Adrenal gland (tissue), 5 donors: ENCODE data around the gene CCDC159.

Source experiments
- POLR2A ChIP-seq, 2 donors: fragments of 450-650 bp; IDR thresholded peaks; one replicate each; pipeline ENCODE4 v1.6.1; 2017; ENCODE audit warnings: antibody characterized with exemption in 2 of 2, mild to moderate bottlenecking in 2 of 2, moderate library complexity in 1 of 2
- TF ChIP-seq, protein P1 (sequence below), 6 experiments: fragments of 450-650 bp in 4 of 6; fragments of 200-600 bp in 2 of 6; sonication (generic) in 1 of 6; IDR thresholded peaks; 1 replicate in 5 of 6; 2 replicates in 1 of 6; pipeline versions ENCODE4 v1.5.1 to v1.8.0; 2016 to 2021; ENCODE audit warnings: antibody characterized with exemption in 6 of 6, mild to moderate bottlenecking in 2 of 6, moderate library complexity in 1 of 6
- donor health status: DM: no; HTN: no; CAD: no.

DNA sequence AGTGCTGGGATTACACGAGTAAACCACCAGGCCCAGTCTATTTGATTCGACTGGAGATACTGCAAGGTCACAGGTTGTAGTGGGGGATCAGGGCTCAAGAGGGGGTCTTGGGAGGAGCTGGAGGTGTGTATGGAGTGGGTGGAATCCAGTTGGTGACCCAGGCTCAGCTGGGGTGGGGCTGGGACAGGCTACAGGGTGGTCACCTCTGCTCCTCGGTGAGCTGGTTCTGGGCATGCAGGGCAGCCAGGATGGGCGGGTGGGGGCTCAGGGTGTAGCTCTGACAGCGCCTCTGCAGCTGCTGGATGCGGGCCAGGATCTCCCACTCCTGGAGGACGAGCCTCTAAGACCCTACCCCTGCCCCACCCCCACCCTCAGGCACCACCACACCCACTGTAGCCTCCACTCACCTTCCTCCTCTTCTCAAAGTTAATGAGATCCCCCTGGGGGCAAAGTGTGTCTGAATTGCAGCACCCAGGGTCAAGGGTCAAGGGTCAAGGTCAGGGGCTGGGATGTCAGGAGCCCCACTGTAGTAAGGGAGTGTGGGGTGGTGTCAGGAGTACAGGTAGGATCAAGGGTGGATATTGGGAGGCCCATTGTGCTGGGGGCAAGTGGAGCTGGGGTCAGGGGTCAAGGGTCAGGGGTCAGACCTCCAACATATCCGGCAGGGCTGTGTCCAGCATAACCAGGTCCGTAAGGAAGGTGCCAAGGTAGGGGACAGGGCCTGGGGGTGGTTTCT lies 55.7 kb downstream of the CCDC159 start:
- TF ChIP-seq, protein P1, sequence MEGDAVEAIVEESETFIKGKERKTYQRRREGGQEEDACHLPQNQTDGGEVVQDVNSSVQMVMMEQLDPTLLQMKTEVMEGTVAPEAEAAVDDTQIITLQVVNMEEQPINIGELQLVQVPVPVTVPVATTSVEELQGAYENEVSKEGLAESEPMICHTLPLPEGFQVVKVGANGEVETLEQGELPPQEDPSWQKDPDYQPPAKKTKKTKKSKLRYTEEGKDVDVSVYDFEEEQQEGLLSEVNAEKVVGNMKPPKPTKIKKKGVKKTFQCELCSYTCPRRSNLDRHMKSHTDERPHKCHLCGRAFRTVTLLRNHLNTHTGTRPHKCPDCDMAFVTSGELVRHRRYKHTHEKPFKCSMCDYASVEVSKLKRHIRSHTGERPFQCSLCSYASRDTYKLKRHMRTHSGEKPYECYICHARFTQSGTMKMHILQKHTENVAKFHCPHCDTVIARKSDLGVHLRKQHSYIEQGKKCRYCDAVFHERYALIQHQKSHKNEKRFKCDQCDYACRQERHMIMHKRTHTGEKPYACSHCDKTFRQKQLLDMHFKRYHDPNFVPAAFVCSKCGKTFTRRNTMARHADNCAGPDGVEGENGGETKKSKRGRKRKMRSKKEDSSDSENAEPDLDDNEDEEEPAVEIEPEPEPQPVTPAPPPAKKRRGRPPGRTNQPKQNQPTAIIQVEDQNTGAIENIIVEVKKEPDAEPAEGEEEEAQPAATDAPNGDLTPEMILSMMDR (IDR thresholded peaks at IDR 0.05) = no peak
- no peak for TF ChIP-seq POLR2A (IDR thresholded peaks at IDR 0.05)
